Right cardiac atrium (tissue), 5 donors: ENCODE data around the gene BCAR3. TPM values are rescaled to one million over a fixed set of nuclear protein-coding genes. Genes with fewer than 3 reads are reported as not detected.
"Not testable (repeated sequence)": the region's sequence is repeated elsewhere in the genome, so short reads cannot be mapped to it uniquely, and the experiment has no call there.

Experiments used
- ATAC-seq, 2 donors: fragments of 200-7000 bp; cut with Tn5 transposase; one replicate each; pipeline versions ENCODE4 v1.8.0 to v1.9.1; 2020; ENCODE audit warnings: moderate library complexity in 2 of 2, mild to moderate bottlenecking in 1 of 2
- DNase-seq, 3 donors: peaks; one replicate each; pipeline ENCODE4 v3.0.0-alpha.2; 2020
- H3K27ac ChIP-seq: one replicate; pipeline ENCODE4 v1.5.1; 2013; ENCODE audit warnings: mild to moderate bottlenecking, low read length, control low read depth, moderate library complexity
- H3K27me3 ChIP-seq: one replicate; pipeline ENCODE4 v1.6.1; 2013; ENCODE audit not compliant: control insufficient read depth, insufficient read depth
- H3K4me1 ChIP-seq: one replicate; pipeline ENCODE4 v1.6.1; 2013; ENCODE audit warnings: low read length; ENCODE audit not compliant: control insufficient read depth, insufficient read depth
- H3K4me3 ChIP-seq: one replicate; pipeline ENCODE4 v1.5.1; 2013; ENCODE audit warnings: low read length, control low read depth
- H3K9me3 ChIP-seq: one replicate; pipeline ENCODE4 v1.6.1; 2013; ENCODE audit warnings: low read length; ENCODE audit not compliant: control insufficient read depth
- WGBS: extraction: QIAGEN DNeasy Blood & Tissue Kit; methylation state at CpG from one replicate; pipeline ENCODE4 v1.1.7; 2013; 5-methylcytosine and 5-hydroxymethylcytosine counted together
- intact Hi-C, 4 donors: fragments of 100-400 bp; cut with DNase I; formaldehyde crosslinking; loops; one replicate each; pipeline versions ENCODE4 v1.11.0 to v1.14.0; 2022 to 2023
- polyA plus RNA-seq: library from polyadenylated mRNA; stranded (reverse); fragments of 200-250 nt; gene quantifications from one replicate; pipeline ENCODE4 v1.2.3, GENCODE V29; 2013
- total RNA-seq, 4 donors: library from RNA; stranded (reverse); fragmentation: NEBNext Ultra II Directional; extraction: Animal tissue kit (Norgen Biotek cat#: 25700); gene quantifications; one replicate each; pipeline ENCODE4 v1.2.1, GENCODE V29; 2021
- donor health status: healthy with polysubstance abuse.
- donor health status: DM: no; HTN: yes; CAD: no.
- donor health status: DM: no; HTN: no; CAD: no.
- donor health status: DM: no; HTN: yes; CAD: no; lungs with severe emphysema.
- donor health status: DM: yes; HTN: yes; CAD: no.

Gene BCAR3
- total and polyA plus RNA-seq, 5 donors = 10.1 to 17.4 (median 12.6) TPM

GRCh38 chr1:93656491-93656890 lies 25.1 kb downstream of the BCAR3 start:
- H3K27me3 ChIP-seq = no peaks in the 10 kb centered on the region
- H3K9me3 ChIP-seq = no peaks in the 10 kb centered on the region
- peaks cover 2% of the 10 kb centered on the region for H3K4me1 ChIP-seq
- H3K4me3 ChIP-seq = no peak overlapping the region
- no peak for DNase-seq
- intact Hi-C loops = no loop called here
- no peak for ATAC-seq
- no peak overlapping the region for H3K27ac ChIP-seq
- WGBS = 93% methylated on average over 5 of the region's 5 CpGs

GRCh38 chr1:93653656-93654055 lies 28.0 kb downstream of the BCAR3 start:
- H3K4me3 ChIP-seq = no peak overlapping the region
- no peaks in the 10 kb centered on the region for H3K9me3 ChIP-seq
- no peak for ATAC-seq
- intact Hi-C loops = no loop called here
- no peak overlapping the region for H3K27ac ChIP-seq
- no peak for DNase-seq
- no peaks in the 10 kb centered on the region for H3K27me3 ChIP-seq
- WGBS = 98% methylated on average over 6 of the region's 6 CpGs
- H3K4me1 ChIP-seq = peaks cover 2% of the 10 kb centered on the region

- WGBS = 66% methylated on average over 7 of the region's 7 CpGs
- Histone ChIP-seq H3K27me3 (no peaks in the 10 kb centered on the region), H3K27ac (no peak overlapping the region), H3K4me3 (no peak overlapping the region), H3K4me1 (peaks cover 2% of the 10 kb centered on the region), H3K9me3 (no peaks in the 10 kb centered on the region)
- intact Hi-C loops = no loop called here
- no peak for DNase-seq
- ATAC-seq = no peak
Observed at GRCh38 chr1:93652323-93652949, 29.2 kb downstream of the BCAR3 start.

GRCh38 chr1:93651695-93652094 lies 29.9 kb downstream of the BCAR3 start:
- no peaks in the 10 kb centered on the region for H3K27me3 ChIP-seq
- intact Hi-C loops = no loop called here
- H3K9me3 ChIP-seq = no peaks in the 10 kb centered on the region
- H3K27ac ChIP-seq = no peak overlapping the region
- ATAC-seq = peak; percentile 44 to 64
- 71% methylated on average over 8 of the region's 8 CpGs for WGBS
- peaks cover 2% of the 10 kb centered on the region for H3K4me1 ChIP-seq
- no peak for DNase-seq
- H3K4me3 ChIP-seq = no peak overlapping the region

GRCh38 chr1:93650159-93650558 lies 31.5 kb downstream of the BCAR3 start:
- H3K27ac ChIP-seq, intact Hi-C loops, ATAC-seq, H3K9me3 ChIP-seq, H3K4me1 ChIP-seq, DNase-seq, H3K4me3 ChIP-seq, H3K27me3 ChIP-seq: not testable (repeated sequence)
- WGBS = 95% methylated on average over 5 of the region's 5 CpGs

GRCh38 chr1:93649231-93649630 lies 32.4 kb downstream of the BCAR3 start:
- intact Hi-C loops = no loop called here
- no peak for DNase-seq
- ATAC-seq = no peak

GRCh38 chr1:93648656-93649055 lies 33.0 kb downstream of the BCAR3 start:
- Histone ChIP-seq H3K27ac (no peak overlapping the region), H3K27me3 (no peaks in the 10 kb centered on the region), H3K9me3 (no peaks in the 10 kb centered on the region), H3K4me3 (no peak overlapping the region), H3K4me1 (no peaks in the 10 kb centered on the region)
- ATAC-seq (peak in 1 of 2 donors; percentile 31), DNase-seq (no peak)
- WGBS = 97% methylated on average over 2 of the region's 2 CpGs
- intact Hi-C loops = no loop called here

More at GRCh38 chr1:93649231-93649630, 32.4 kb downstream of the BCAR3 start:
- H3K4me1 ChIP-seq = peaks cover 2% of the 10 kb centered on the region
- no peaks in the 10 kb centered on the region for H3K27me3 ChIP-seq
- no peak overlapping the region for H3K27ac ChIP-seq
- H3K9me3 ChIP-seq = no peaks in the 10 kb centered on the region
- H3K4me3 ChIP-seq = no peak overlapping the region

- no peak for DNase-seq
- Histone ChIP-seq H3K27me3 (no peaks in the 10 kb centered on the region), H3K4me3 (no peak overlapping the region), H3K9me3 (no peaks in the 10 kb centered on the region), H3K27ac (no peak overlapping the region), H3K4me1 (no peaks in the 10 kb centered on the region)
- 89% methylated on average over 5 of the region's 5 CpGs for WGBS
- intact Hi-C loops = no loop called here
- ATAC-seq = no peak
Observed at GRCh38 chr1:93641527-93641926, 40.1 kb downstream of the BCAR3 start.

- WGBS = 93% methylated on average over 8 of the region's 8 CpGs
- H3K4me1 ChIP-seq = no peaks in the 10 kb centered on the region
- H3K9me3 ChIP-seq = no peaks in the 10 kb centered on the region
- no peak overlapping the region for H3K27ac ChIP-seq
- no peak for ATAC-seq
- no peaks in the 10 kb centered on the region for H3K27me3 ChIP-seq
- intact Hi-C loops = no loop called here
- DNase-seq = no peak
- no peak overlapping the region for H3K4me3 ChIP-seq
Observed at GRCh38 chr1:93640656-93641440, 40.8 kb downstream of the BCAR3 start.

- intact Hi-C loops = no loop called here
- Histone ChIP-seq H3K4me1 (no peaks in the 10 kb centered on the region), H3K9me3 (no peaks in the 10 kb centered on the region), H3K27ac (no peak overlapping the region), H3K4me3 (no peak overlapping the region), H3K27me3 (no peaks in the 10 kb centered on the region)
- 87% methylated on average over 8 of the region's 8 CpGs for WGBS
- ATAC-seq = no peak
- no peak for DNase-seq
Observed at GRCh38 chr1:93638981-93639380, 42.7 kb downstream of the BCAR3 start.

- intact Hi-C loops = no loop called here
- Histone ChIP-seq H3K4me3 (no peak overlapping the region), H3K27me3 (no peaks in the 10 kb centered on the region), H3K9me3 (no peaks in the 10 kb centered on the region), H3K4me1 (no peaks in the 10 kb centered on the region), H3K27ac (no peak overlapping the region)
- ATAC-seq (no peak), DNase-seq (no peak)
- WGBS = 81% methylated on average over 5 of the region's 5 CpGs
Observed at GRCh38 chr1:93638307-93638847, 43.3 kb downstream of the BCAR3 start.
